ENCODE data around the gene CTLA4.

DNA sequence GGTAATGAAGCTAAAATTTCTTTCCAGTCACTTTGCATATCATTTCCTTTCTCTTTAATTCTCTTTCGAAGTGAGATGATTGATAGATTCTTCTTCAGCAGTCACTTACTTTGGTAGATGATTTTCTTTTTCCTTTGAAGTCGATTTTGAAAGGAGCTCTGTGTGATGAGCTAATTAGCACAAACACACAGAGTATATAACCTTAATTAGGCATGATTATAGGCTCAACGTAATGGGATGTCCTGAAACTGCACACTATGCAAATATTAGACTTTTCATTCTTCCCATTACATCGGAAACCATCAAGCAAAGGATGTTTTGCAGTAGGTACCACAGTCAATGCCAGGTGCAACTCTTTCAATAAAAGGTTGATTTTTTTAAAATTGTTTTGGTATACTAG is 6.4 kb upstream of the CTLA4 start:
- TF ChIP-seq, protein P1, sequence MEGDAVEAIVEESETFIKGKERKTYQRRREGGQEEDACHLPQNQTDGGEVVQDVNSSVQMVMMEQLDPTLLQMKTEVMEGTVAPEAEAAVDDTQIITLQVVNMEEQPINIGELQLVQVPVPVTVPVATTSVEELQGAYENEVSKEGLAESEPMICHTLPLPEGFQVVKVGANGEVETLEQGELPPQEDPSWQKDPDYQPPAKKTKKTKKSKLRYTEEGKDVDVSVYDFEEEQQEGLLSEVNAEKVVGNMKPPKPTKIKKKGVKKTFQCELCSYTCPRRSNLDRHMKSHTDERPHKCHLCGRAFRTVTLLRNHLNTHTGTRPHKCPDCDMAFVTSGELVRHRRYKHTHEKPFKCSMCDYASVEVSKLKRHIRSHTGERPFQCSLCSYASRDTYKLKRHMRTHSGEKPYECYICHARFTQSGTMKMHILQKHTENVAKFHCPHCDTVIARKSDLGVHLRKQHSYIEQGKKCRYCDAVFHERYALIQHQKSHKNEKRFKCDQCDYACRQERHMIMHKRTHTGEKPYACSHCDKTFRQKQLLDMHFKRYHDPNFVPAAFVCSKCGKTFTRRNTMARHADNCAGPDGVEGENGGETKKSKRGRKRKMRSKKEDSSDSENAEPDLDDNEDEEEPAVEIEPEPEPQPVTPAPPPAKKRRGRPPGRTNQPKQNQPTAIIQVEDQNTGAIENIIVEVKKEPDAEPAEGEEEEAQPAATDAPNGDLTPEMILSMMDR (IDR thresholded peaks at IDR 0.05; ENCODE audit: low read length) = no peak
- TF ChIP-seq EZH2 (IDR thresholded peaks at IDR 0.05; ENCODE audit: borderline replicate concordance, low read length) = no peak

All from OCI-LY1 (cell line).